Trophoblast cell (in vitro differentiated cells and primary cell): ENCODE results near the gene MYO1B.
A peak's percentile ranks its signal among the peaks of the same experiment; 100 is the strongest.

ENCODE experiments used
- DNase-seq, 2 donors: peaks; one replicate each; pipeline ENCODE4 v3.0.0-alpha.2; 2016
- H2AFZ ChIP-seq: 2 replicates; pipeline ENCODE4 v1.6.1; 2013; ENCODE audit warnings: low read length, moderate library complexity, mild to moderate bottlenecking; ENCODE audit not compliant: insufficient read depth, poor library complexity
- H2AK5ac ChIP-seq: 2 replicates; pipeline ENCODE4 v1.6.1; 2013; ENCODE audit warnings: mild to moderate bottlenecking, low read length
- H2BK120ac ChIP-seq: 2 replicates; pipeline ENCODE4 v1.6.1; 2013; ENCODE audit warnings: low read length, mild to moderate bottlenecking, moderate library complexity; ENCODE audit not compliant: insufficient read depth, poor library complexity
- H2BK12ac ChIP-seq: 2 replicates; pipeline ENCODE4 v1.6.1; 2013; ENCODE audit warnings: mild to moderate bottlenecking, low read length, moderate library complexity
- H2BK5ac ChIP-seq: 2 replicates; pipeline ENCODE4 v1.6.1; 2013; ENCODE audit warnings: low read length, low read depth, moderate library complexity, mild to moderate bottlenecking; ENCODE audit not compliant: poor library complexity
- H3K14ac ChIP-seq: 2 replicates; pipeline ENCODE4 v1.6.1; 2013; ENCODE audit warnings: mild to moderate bottlenecking, low read length
- H3K18ac ChIP-seq: 2 replicates; pipeline ENCODE4 v1.6.1; 2013; ENCODE audit warnings: mild to moderate bottlenecking, low read length
- H3K23ac ChIP-seq: 2 replicates; pipeline ENCODE4 v1.6.1; 2013; ENCODE audit warnings: low read length
- H3K27ac ChIP-seq: 2 replicates; pipeline ENCODE4 v1.5.1; 2013; ENCODE audit warnings: low read depth, mild to moderate bottlenecking, inconsistent platforms, low read length, moderate library complexity
- H3K27me3 ChIP-seq: 2 replicates; pipeline ENCODE4 v1.6.1; 2013; ENCODE audit warnings: inconsistent platforms, mild to moderate bottlenecking, low read length, moderate library complexity; ENCODE audit not compliant: insufficient read depth
- H3K36me3 ChIP-seq, 2 experiments: 1 replicate in 1 of 2; 2 replicates in 1 of 2; pipeline ENCODE4 v1.6.1; 2013; ENCODE audit warnings: low read length in 2 of 2, mild to moderate bottlenecking in 2 of 2, moderate library complexity in 1 of 2; ENCODE audit not compliant: insufficient read depth in 2 of 2, control insufficient read depth in 1 of 2
- H3K4ac ChIP-seq: 2 replicates; pipeline ENCODE4 v1.6.1; 2013; ENCODE audit warnings: low read depth, mild to moderate bottlenecking, low read length, moderate library complexity
- H3K4me1 ChIP-seq, 2 experiments: 1 replicate in 1 of 2; 2 replicates in 1 of 2; pipeline ENCODE4 v1.6.1; 2013; ENCODE audit warnings: low read length in 2 of 2, mild to moderate bottlenecking in 2 of 2, moderate library complexity in 1 of 2; ENCODE audit not compliant: insufficient read depth in 2 of 2, control insufficient read depth in 1 of 2
- H3K4me2 ChIP-seq: 2 replicates; pipeline ENCODE4 v1.6.1; 2013; ENCODE audit warnings: inconsistent platforms, mild to moderate bottlenecking, low read length, moderate library complexity
- H3K4me3 ChIP-seq: 2 replicates; pipeline ENCODE4 v1.5.1; 2013; ENCODE audit warnings: mild to moderate bottlenecking, low read depth, low read length, inconsistent platforms
- H3K79me1 ChIP-seq: one replicate; pipeline ENCODE4 v1.6.1; 2013; ENCODE audit warnings: low read length
- H3K79me2 ChIP-seq: 2 replicates; pipeline ENCODE4 v1.6.1; 2013; ENCODE audit warnings: low read length, mild to moderate bottlenecking; ENCODE audit not compliant: control insufficient read depth, insufficient read depth, poor library complexity
- H3K9ac ChIP-seq: 2 replicates; pipeline ENCODE4 v1.6.1; 2013; ENCODE audit warnings: mild to moderate bottlenecking, low read length
- H3K9me3 ChIP-seq: 2 replicates; pipeline ENCODE4 v1.6.1; 2013; ENCODE audit warnings: low read depth, mild to moderate bottlenecking, control low read depth, inconsistent platforms, low read length; ENCODE audit not compliant: insufficient read depth
- H4K12ac ChIP-seq: 2 replicates; pipeline ENCODE4 v1.6.1; 2013; ENCODE audit warnings: low read depth, mild to moderate bottlenecking, low read length, moderate library complexity
- H4K8ac ChIP-seq: 2 replicates; pipeline ENCODE4 v1.6.1; 2013; ENCODE audit warnings: low read depth, mild to moderate bottlenecking, low read length, moderate library complexity
- H4K91ac ChIP-seq: one replicate; pipeline ENCODE4 v1.6.1; 2013; ENCODE audit warnings: low read depth, mild to moderate bottlenecking, low read length, moderate library complexity
- WGBS: extraction: QIAGEN DNeasy Blood & Tissue Kit; methylation state at CpG from one replicate; pipeline ENCODE4 v1.1.7; 2013; ENCODE audit warnings: missing lambda C conversion rate; ENCODE audit not compliant: insufficient read length, insufficient coverage; ENCODE audit errors: extremely low coverage; 5-methylcytosine and 5-hydroxymethylcytosine counted together

MYO1B gene

DNA sequence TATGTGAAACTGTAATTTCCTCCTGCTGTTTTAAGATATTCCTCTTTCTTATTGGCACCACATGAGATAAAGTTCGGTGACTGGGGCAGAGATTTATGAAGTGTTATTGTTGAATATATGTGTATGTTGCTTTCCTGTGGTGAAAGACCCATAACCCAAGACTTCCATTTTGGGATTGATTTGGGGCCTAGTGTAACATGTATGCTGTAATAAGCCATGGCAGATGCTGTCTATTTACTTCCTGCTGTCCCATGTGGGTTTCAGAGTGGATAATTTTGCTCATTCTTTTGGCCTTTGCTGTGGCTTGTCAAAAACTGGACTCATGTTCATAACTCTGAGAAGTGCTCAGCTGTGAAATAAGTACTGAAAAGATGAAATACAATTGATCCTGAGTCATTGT is 10.8 kb upstream of the MYO1B start:
- WGBS = no CpG with 5 or more reads among the region's 1 CpG
- Histone ChIP-seq H4K12ac (no peak overlapping the region), H3K4me3 (no peak overlapping the region)

DNA sequence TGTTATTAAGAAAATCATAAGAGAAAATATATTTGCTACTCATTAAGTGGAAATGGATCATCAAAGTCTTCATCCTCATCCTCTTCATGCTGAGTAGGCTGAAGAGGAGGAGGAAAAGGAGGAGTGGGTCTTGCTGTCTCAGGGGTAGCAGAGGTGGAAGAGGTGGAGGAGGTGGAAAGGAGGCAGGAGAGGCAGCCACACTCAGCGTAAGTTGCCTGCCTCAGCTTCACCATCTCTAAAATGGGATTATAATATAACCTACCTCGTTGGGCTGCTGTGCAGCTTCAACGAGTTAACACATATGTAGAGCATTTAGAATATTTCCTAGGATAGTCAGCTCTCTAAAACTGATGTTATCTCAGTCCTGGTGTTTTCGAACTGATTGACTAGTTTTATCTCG is 4.3 kb upstream of the MYO1B start:
- H2BK12ac ChIP-seq = no peak overlapping the region
- H3K4me2 ChIP-seq = no peak overlapping the region
- no peak overlapping the region for H4K8ac ChIP-seq
- no peak overlapping the region for H3K27ac ChIP-seq
- H2BK5ac ChIP-seq = no peak overlapping the region
- peak in 1 of 2 donors; percentile 61 for DNase-seq
- H3K79me1 ChIP-seq = peaks cover 10% of the 10 kb centered on the region
- H3K27me3 ChIP-seq = no peaks in the 10 kb centered on the region
- H3K14ac ChIP-seq = no peak overlapping the region
- no peaks in the 10 kb centered on the region for H3K9me3 ChIP-seq
- WGBS = no CpG with 5 or more reads among the region's 5 CpGs
- H3K9ac ChIP-seq = no peak overlapping the region
- no peak overlapping the region for H3K4me3 ChIP-seq
- no peak overlapping the region for H2AFZ ChIP-seq
- peaks cover 8% of the 10 kb centered on the region for H3K79me2 ChIP-seq
- no peak overlapping the region for H3K18ac ChIP-seq
- peaks cover 0 to 3% of the 10 kb centered on the region in 2 experiments for H3K4me1 ChIP-seq
- no peak overlapping the region for H3K4ac ChIP-seq
- no peak overlapping the region for H4K91ac ChIP-seq
- no peaks in the 10 kb centered on the region for H3K36me3 ChIP-seq
- no peak overlapping the region for H2AK5ac ChIP-seq
- no peak overlapping the region for H2BK120ac ChIP-seq
- no peak overlapping the region for H4K12ac ChIP-seq
- H3K23ac ChIP-seq = no peak overlapping the region

More for the DNA sequence above, 10.8 kb upstream of the MYO1B start:
- no peak overlapping the region for H4K8ac ChIP-seq
- H3K4ac ChIP-seq = no peak overlapping the region
- no peak overlapping the region for H2BK5ac ChIP-seq
- no peak overlapping the region for H2BK120ac ChIP-seq
- no peak overlapping the region for H3K27ac ChIP-seq
- H3K4me2 ChIP-seq = no peak overlapping the region
- no peak overlapping the region for H2AFZ ChIP-seq
- H3K4me1 ChIP-seq = peaks cover 0 to 2% of the 10 kb centered on the region in 2 experiments
- H4K91ac ChIP-seq = no peak overlapping the region
- no peaks in the 10 kb centered on the region for H3K79me2 ChIP-seq
- H3K18ac ChIP-seq = no peak overlapping the region
- no peaks in the 10 kb centered on the region for H3K79me1 ChIP-seq
- H3K27me3 ChIP-seq = no peaks in the 10 kb centered on the region
- no peak overlapping the region for H2AK5ac ChIP-seq
- H3K9ac ChIP-seq = no peak overlapping the region
- no peak overlapping the region for H3K23ac ChIP-seq
- no peak overlapping the region for H2BK12ac ChIP-seq
- no peaks in the 10 kb centered on the region for H3K36me3 ChIP-seq
- no peak overlapping the region for H3K14ac ChIP-seq
- no peaks in the 10 kb centered on the region for H3K9me3 ChIP-seq
- DNase-seq = no peak

DNA sequence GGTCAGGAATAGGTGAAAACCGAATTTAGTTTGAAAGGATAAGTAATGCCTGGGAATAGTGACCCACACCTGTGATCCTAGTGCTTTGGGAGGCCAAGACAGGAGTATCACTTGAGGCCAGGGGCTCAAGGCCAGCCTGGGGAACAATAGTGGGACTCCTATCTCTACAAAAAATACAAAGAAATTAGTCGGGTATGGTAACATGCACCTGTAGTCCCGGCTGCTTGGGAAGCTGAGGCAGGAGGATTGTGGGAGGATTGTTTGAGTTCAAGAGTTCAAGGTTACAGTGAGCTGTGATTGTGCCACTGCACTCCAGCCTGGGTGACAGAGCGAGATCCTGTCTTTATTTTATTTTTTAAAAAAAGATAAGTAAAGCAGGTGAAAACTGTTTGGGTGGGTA is 3.8 kb upstream of the MYO1B start:
- no peak overlapping the region for H2AFZ ChIP-seq
- H2AK5ac ChIP-seq = no peak overlapping the region
- no peak overlapping the region for H4K8ac ChIP-seq
- H2BK5ac ChIP-seq = no peak overlapping the region
- H3K4me1 ChIP-seq = peaks cover 0 to 3% of the 10 kb centered on the region in 2 experiments
- H3K79me1 ChIP-seq = peaks cover 14% of the 10 kb centered on the region
- H3K14ac ChIP-seq = no peak overlapping the region
- no peak overlapping the region for H4K12ac ChIP-seq
- H3K4me3 ChIP-seq = no peak overlapping the region
- H2BK12ac ChIP-seq = no peak overlapping the region
- H3K4ac ChIP-seq = no peak overlapping the region
- no peaks in the 10 kb centered on the region for H3K9me3 ChIP-seq
- no peak overlapping the region for H3K4me2 ChIP-seq
- peaks cover 11% of the 10 kb centered on the region for H3K79me2 ChIP-seq
- H2BK120ac ChIP-seq = no peak overlapping the region
- H3K9ac ChIP-seq = no peak overlapping the region
- H3K23ac ChIP-seq = no peak overlapping the region
- no peak for DNase-seq
- H3K18ac ChIP-seq = no peak overlapping the region
- H3K36me3 ChIP-seq = no peaks in the 10 kb centered on the region
- no peak overlapping the region for H4K91ac ChIP-seq
- no peak overlapping the region for H3K27ac ChIP-seq
- no peaks in the 10 kb centered on the region for H3K27me3 ChIP-seq
- WGBS = no CpG with 5 or more reads among the region's 4 CpGs

DNA sequence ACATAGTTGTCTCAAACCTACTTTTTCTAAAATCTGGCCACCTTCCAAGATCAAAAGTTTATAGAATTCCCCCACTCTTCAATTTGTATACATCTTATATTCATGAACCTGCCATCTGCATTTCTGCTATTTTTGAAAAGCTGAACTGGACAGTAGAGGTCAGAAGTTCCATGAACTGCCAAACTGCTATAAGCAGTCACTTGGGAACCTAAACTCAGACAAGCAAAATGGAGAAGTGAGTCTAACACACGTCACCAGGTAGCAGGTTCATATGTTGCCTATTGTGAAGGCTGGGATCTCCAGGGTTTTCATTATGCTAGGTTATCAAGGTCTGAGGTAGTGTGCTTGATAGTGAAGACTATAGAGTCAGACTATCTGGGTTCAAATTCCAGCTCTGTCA is 2.0 kb upstream of the MYO1B start:
- Histone ChIP-seq H3K4ac (no peak overlapping the region), H3K23ac (no peak overlapping the region), H4K91ac (no peak overlapping the region), H3K4me1 (peaks cover 4 to 11% of the 10 kb centered on the region in 2 experiments), H3K79me1 (peaks cover 23% of the 10 kb centered on the region), H2AFZ (no peak overlapping the region), H3K27me3 (no peaks in the 10 kb centered on the region), H3K4me3 (no peak overlapping the region), H3K36me3 (no peaks in the 10 kb centered on the region), H3K9ac (no peak overlapping the region), H2BK120ac (no peak overlapping the region), H3K79me2 (peaks cover 16% of the 10 kb centered on the region), H2BK5ac (no peak overlapping the region), H3K4me2 (no peak overlapping the region), H2AK5ac (no peak overlapping the region), H4K8ac (no peak overlapping the region), H4K12ac (no peak overlapping the region), H2BK12ac (no peak overlapping the region), H3K18ac (no peak overlapping the region), H3K27ac (no peak overlapping the region), H3K14ac (no peak overlapping the region), H3K9me3 (no peaks in the 10 kb centered on the region)
- no peak for DNase-seq
- WGBS = no CpG with 5 or more reads among the region's 1 CpG
